ENCODE data around the gene RARB.

DNA sequence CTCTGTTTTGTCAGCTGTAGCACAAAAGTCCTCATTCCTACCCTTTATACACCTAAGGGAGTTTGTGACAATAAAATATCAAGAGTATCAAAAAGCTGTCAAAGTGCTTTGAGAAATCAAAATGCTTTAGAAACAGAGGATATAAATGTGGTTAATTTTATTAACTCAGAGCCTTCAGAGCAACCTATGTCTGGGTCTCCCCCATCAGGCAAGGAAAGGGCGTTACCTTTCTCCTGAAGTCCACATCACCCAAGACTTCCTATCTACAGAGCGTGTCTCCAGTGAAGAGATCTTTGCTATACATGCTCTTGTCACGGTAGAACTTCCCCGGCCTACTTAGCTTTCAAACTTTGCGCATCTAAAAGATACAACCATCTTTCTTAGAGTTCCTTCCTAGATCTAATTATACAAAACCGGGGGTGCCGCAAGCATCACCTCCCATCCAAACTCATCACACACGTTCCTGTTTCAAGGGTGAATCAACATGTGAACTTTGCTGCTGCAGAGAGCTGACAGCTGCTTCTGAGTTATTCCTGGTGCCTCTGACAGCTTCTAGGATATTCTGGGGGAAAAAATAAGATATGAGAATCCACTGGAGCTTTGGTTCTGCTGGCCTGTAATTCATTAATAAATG lies 93.0 kb downstream of the RARB start:
- TF ChIP-seq EP300 (conservative IDR thresholded peaks at IDR 0.05; ENCODE audit: poor library complexity, severe bottlenecking) (no peak), SMC3 (conservative IDR thresholded peaks at IDR 0.05; ENCODE audit: poor library complexity) (no peak), POLR2AphosphoS5 (IDR thresholded peaks at IDR 0.05) (no peak)
- TF ChIP-seq, protein P1, sequence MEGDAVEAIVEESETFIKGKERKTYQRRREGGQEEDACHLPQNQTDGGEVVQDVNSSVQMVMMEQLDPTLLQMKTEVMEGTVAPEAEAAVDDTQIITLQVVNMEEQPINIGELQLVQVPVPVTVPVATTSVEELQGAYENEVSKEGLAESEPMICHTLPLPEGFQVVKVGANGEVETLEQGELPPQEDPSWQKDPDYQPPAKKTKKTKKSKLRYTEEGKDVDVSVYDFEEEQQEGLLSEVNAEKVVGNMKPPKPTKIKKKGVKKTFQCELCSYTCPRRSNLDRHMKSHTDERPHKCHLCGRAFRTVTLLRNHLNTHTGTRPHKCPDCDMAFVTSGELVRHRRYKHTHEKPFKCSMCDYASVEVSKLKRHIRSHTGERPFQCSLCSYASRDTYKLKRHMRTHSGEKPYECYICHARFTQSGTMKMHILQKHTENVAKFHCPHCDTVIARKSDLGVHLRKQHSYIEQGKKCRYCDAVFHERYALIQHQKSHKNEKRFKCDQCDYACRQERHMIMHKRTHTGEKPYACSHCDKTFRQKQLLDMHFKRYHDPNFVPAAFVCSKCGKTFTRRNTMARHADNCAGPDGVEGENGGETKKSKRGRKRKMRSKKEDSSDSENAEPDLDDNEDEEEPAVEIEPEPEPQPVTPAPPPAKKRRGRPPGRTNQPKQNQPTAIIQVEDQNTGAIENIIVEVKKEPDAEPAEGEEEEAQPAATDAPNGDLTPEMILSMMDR (IDR thresholded peaks at IDR 0.05; ENCODE audit: poor library complexity, severe bottlenecking), result no peak
- TF ChIP-seq, protein P2, sequence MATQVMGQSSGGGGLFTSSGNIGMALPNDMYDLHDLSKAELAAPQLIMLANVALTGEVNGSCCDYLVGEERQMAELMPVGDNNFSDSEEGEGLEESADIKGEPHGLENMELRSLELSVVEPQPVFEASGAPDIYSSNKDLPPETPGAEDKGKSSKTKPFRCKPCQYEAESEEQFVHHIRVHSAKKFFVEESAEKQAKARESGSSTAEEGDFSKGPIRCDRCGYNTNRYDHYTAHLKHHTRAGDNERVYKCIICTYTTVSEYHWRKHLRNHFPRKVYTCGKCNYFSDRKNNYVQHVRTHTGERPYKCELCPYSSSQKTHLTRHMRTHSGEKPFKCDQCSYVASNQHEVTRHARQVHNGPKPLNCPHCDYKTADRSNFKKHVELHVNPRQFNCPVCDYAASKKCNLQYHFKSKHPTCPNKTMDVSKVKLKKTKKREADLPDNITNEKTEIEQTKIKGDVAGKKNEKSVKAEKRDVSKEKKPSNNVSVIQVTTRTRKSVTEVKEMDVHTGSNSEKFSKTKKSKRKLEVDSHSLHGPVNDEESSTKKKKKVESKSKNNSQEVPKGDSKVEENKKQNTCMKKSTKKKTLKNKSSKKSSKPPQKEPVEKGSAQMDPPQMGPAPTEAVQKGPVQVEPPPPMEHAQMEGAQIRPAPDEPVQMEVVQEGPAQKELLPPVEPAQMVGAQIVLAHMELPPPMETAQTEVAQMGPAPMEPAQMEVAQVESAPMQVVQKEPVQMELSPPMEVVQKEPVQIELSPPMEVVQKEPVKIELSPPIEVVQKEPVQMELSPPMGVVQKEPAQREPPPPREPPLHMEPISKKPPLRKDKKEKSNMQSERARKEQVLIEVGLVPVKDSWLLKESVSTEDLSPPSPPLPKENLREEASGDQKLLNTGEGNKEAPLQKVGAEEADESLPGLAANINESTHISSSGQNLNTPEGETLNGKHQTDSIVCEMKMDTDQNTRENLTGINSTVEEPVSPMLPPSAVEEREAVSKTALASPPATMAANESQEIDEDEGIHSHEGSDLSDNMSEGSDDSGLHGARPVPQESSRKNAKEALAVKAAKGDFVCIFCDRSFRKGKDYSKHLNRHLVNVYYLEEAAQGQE (IDR thresholded peaks at IDR 0.05; ENCODE audit: borderline replicate concordance), result no peak

Data from neural cell (in vitro differentiated cells).